K562 (cell line): ENCODE measurements around the gene B2M. TPM values are rescaled to one million over a fixed set of nuclear protein-coding genes. Genes with fewer than 3 reads are reported as not detected.
A peak's percentile ranks its signal among the peaks of the same experiment; 100 is the strongest.

Experiments
- ATAC-seq: fragments of 200-7000 bp; cut with Tn5 transposase; 3 replicates; pipeline ENCODE4 v1.9.1; 2020; ENCODE audit warnings: moderate library complexity
- BruUV-seq: library from RNA; stranded (reverse); fragments of 400-500 nt; replicated peaks from 2 replicates; lab custom pipeline; 2021; lab: Mats Ljungman, UMichigan
- CTCF ChIA-PET: fragments of 300-600 bp; formaldehyde crosslinking; extraction: SDS; loops from one replicate; lab custom pipeline; 2021; ENCODE audit warnings: low intra/inter-chr PET ratio; lab: Yijun Ruan, JAX
- POLR2A ChIA-PET: fragments of 300-600, 350-650 bp; sonication (Branson Sonifier 250); formaldehyde crosslinking; extraction: SDS; loops from one replicate; lab custom pipeline; 2021; ENCODE audit warnings: antibody characterized with exemption, inconsistent platforms; lab: Yijun Ruan, JAX
- DNase-seq, 4 experiments: peaks; one replicate each; pipeline versions ENCODE4 v3.0.0 to v3.0.0-alpha.2; 2011 to 2018; ENCODE audit warnings: low spot score in 3 of 4, mixed read lengths in 3 of 4; ENCODE audit errors: extremely low read depth in 1 of 4
- FAIRE-seq: peaks from 2 replicates; lab custom pipeline; 2011; peaks lifted over from hg19 to GRCh38; lab: Jason Lieb, UNC
- H2AFZ ChIP-seq: 2 replicates; pipeline ENCODE4 v1.6.0; 2011; ENCODE audit warnings: low read depth, low read length, control low read depth, inconsistent platforms
- H3K27ac ChIP-seq: fragments of 200-600 bp; 3 replicates; pipeline ENCODE4 v1.8.0; 2011; ENCODE audit warnings: low read depth, mild to moderate bottlenecking, control low read depth, inconsistent platforms, low read length, moderate library complexity, mixed read lengths; ENCODE audit errors: extremely low read depth
- H3K27me3 ChIP-seq, 2 experiments: fragments of 300-600 bp in 1 of 2; 2 replicates in 1 of 2; 3 replicates in 1 of 2; pipeline versions ENCODE4 v1.6.0 to v1.8.0; 2011; ENCODE audit warnings: inconsistent platforms in 2 of 2, low read length in 2 of 2, mild to moderate bottlenecking in 1 of 2, mixed read lengths in 1 of 2, moderate library complexity in 1 of 2; ENCODE audit not compliant: control insufficient read depth in 2 of 2, insufficient read depth in 2 of 2
- H3K36me3 ChIP-seq: fragments of 300-600 bp; 3 replicates; pipeline ENCODE4 v1.8.0; 2011; ENCODE audit warnings: mild to moderate bottlenecking, low read length, inconsistent platforms; ENCODE audit not compliant: control insufficient read depth, insufficient read depth
- H3K4me1 ChIP-seq, 2 experiments: fragments of 200-600 bp in 1 of 2; replicated peaks in 1 of 2; 2 replicates in 1 of 2; 3 replicates in 1 of 2; pipeline versions ENCODE4 v1.5.1 to v1.8.0; 2011; ENCODE audit warnings: inconsistent platforms in 2 of 2, low read length in 2 of 2, mild to moderate bottlenecking in 1 of 2, mixed read lengths in 1 of 2, moderate library complexity in 1 of 2; ENCODE audit not compliant: control insufficient read depth in 2 of 2, insufficient read depth in 2 of 2
- H3K4me2 ChIP-seq: 2 replicates; pipeline ENCODE4 v1.6.1; 2011; ENCODE audit warnings: low read length, control low read depth, inconsistent platforms, mixed read lengths; ENCODE audit not compliant: insufficient read depth
- H3K4me3 ChIP-seq: fragments of 200-600 bp; sonication (generic), shearing (Covaris generic); 2 replicates; pipeline ENCODE4 v1.5.1; 2016; ENCODE audit warnings: control low read depth, inconsistent platforms
- H3K79me2 ChIP-seq: fragments of 200-600 bp; 3 replicates; pipeline ENCODE4 v1.8.0; 2011; ENCODE audit warnings: low read length, inconsistent platforms; ENCODE audit not compliant: control insufficient read depth, insufficient read depth
- H3K9ac ChIP-seq, 2 experiments: 2 replicates each; pipeline versions ENCODE4 v1.6.0 to v1.6.1; 2011; ENCODE audit warnings: low read depth in 2 of 2, low read length in 2 of 2, control low read depth in 1 of 2, inconsistent platforms in 1 of 2, mild to moderate bottlenecking in 1 of 2, mixed read lengths in 1 of 2; ENCODE audit not compliant: insufficient read depth in 1 of 2
- H3K9me1 ChIP-seq: one replicate; pipeline ENCODE4 v1.6.0; 2011; ENCODE audit warnings: inconsistent platforms, mild to moderate bottlenecking, low read length, moderate library complexity; ENCODE audit not compliant: control insufficient read depth, insufficient read depth
- H3K9me3 ChIP-seq: replicated peaks from 2 replicates; pipeline ENCODE4 v1.5.1; 2011; ENCODE audit warnings: low read depth, low read length, inconsistent platforms; ENCODE audit not compliant: control insufficient read depth, insufficient read depth
- H4K20me1 ChIP-seq: replicated peaks from 2 replicates; pipeline ENCODE4 v1.6.1; 2011; ENCODE audit warnings: low read length, inconsistent platforms, mixed read lengths; ENCODE audit not compliant: control insufficient read depth, insufficient read depth
- CBFA2T2 ChIP-seq: fragments of 450-650 bp; conservative IDR thresholded peaks from 2 replicates; pipeline ENCODE4 v1.6.1; 2017; ENCODE audit warnings: mild to moderate bottlenecking
- FOXK2 ChIP-seq, 2 experiments: fragments of 450-650 bp; IDR thresholded peaks in 1 of 2; conservative IDR thresholded peaks in 1 of 2; 2 replicates each; pipeline ENCODE4 v1.6.1; 2016; ENCODE audit warnings: low read depth in 2 of 2, mild to moderate bottlenecking in 1 of 2
- HDAC6 ChIP-seq: IDR thresholded peaks from 2 replicates; pipeline ENCODE4 v1.6.1; 2012; ENCODE audit warnings: low read depth, mild to moderate bottlenecking, control low read depth, inconsistent platforms, low read length, moderate library complexity
- PHB2 ChIP-seq: fragments of 450-650 bp; IDR thresholded peaks from 2 replicates; pipeline ENCODE4 v1.6.1; 2017; ENCODE audit warnings: low read depth
- PREB ChIP-seq: sonication (generic); formaldehyde crosslinking; IDR thresholded peaks from 2 replicates; pipeline ENCODE4 v1.8.1; 2023; ENCODE audit warnings: mild to moderate bottlenecking, missing genetic modification reagents
- ZNF277 ChIP-seq: fragments of 250-450 bp; sonication (Bioruptor Pico); IDR thresholded peaks from 2 replicates; pipeline ENCODE4 v1.8.0; 2022; ENCODE audit warnings: inconsistent platforms, mild to moderate bottlenecking, moderate library complexity, borderline replicate concordance
- ZNF395 ChIP-seq: fragments of 200-800 bp; sonication (Bioruptor generic); IDR thresholded peaks from 2 replicates; pipeline ENCODE4 v1.6.1; 2017; ENCODE audit warnings: missing genetic modification characterization, missing compliant biosample characterization
- WGBS: fragments of 100-300 bp; shearing (Covaris generic); methylation state at CpG from one replicate; pipeline ENCODE4 v1.1.6; 2016; ENCODE audit warnings: low coverage, mixed read lengths; ENCODE audit not compliant: insufficient coverage; ENCODE audit errors: missing lambda C conversion rate; 5-methylcytosine and 5-hydroxymethylcytosine counted together
- in situ Hi-C: fragments of 300-500 bp; cut with MboI; formaldehyde crosslinking; loops from 4 replicates; pipeline ENCODE4 v1.15.0; 2018; ENCODE audit warnings: inconsistent platforms, mixed read lengths
- intact Hi-C: fragments of 100-400 bp; cut with micrococcal nuclease; formaldehyde crosslinking; loops from 2 replicates; pipeline ENCODE4 v1.14.2; 2022
- polyA plus RNA-seq, 8 experiments: library from polyadenylated mRNA; depleted of rRNA in 4 of 8; stranded (reverse) in 5 of 8; unstranded in 3 of 8; fragments of >200 nt; fragmentation: Nextera tagmentation in 2 of 8; fragmentation: Illumina TruSeq in 1 of 8; extraction: Ambion mirVana in 2 of 8; extraction: Trizol in 1 of 8; gene quantifications; 2 replicates each; pipeline versions ENCODE4 v1.2.1 to v1.2.3, GENCODE V29; 2011 to 2014; ENCODE audit warnings: inconsistent platforms in 1 of 8, missing spikeins in 1 of 8
- total RNA-seq, 7 experiments: library from RNA; depleted of rRNA in 6 of 7; stranded (reverse); fragments of >200 nt in 6 of 7; fragmentation: Illumina TruSeq in 2 of 7; extraction: Trizol in 2 of 7; gene quantifications; 2 replicates each; pipeline versions ENCODE4 v1.2.1 to v1.2.3, GENCODE V29; 2011 to 2021; ENCODE audit warnings: low replicate concordance in 1 of 7
- TF ChIP-seq, protein P1 (sequence below), 2 experiments: fragments of 450-650 bp; IDR thresholded peaks; 2 replicates each; pipeline ENCODE4 v1.6.1; 2018; ENCODE audit warnings: mild to moderate bottlenecking in 2 of 2, low read depth in 1 of 2; ENCODE audit not compliant: partially characterized antibody in 2 of 2

Gene B2M
- total and polyA plus RNA-seq, 9 of the 15 experiments (the other 6 are each of a cell fraction or from before 2014, with no cell fraction given), result 460 to 3,138 (median 1,032) TPM

GRCh38 chr15:44698641-44699040 lies 12.7 kb upstream of the B2M start:
- H4K20me1 ChIP-seq, result no peaks in the 10 kb centered on the region
- DNase-seq, result no peak
- WGBS, result 25% methylated on average over 2 of the region's 2 CpGs
- H3K9me3 ChIP-seq, result no peaks in the 10 kb centered on the region
- H3K36me3 ChIP-seq, result no peaks in the 10 kb centered on the region
- TF ChIP-seq, protein P1, sequence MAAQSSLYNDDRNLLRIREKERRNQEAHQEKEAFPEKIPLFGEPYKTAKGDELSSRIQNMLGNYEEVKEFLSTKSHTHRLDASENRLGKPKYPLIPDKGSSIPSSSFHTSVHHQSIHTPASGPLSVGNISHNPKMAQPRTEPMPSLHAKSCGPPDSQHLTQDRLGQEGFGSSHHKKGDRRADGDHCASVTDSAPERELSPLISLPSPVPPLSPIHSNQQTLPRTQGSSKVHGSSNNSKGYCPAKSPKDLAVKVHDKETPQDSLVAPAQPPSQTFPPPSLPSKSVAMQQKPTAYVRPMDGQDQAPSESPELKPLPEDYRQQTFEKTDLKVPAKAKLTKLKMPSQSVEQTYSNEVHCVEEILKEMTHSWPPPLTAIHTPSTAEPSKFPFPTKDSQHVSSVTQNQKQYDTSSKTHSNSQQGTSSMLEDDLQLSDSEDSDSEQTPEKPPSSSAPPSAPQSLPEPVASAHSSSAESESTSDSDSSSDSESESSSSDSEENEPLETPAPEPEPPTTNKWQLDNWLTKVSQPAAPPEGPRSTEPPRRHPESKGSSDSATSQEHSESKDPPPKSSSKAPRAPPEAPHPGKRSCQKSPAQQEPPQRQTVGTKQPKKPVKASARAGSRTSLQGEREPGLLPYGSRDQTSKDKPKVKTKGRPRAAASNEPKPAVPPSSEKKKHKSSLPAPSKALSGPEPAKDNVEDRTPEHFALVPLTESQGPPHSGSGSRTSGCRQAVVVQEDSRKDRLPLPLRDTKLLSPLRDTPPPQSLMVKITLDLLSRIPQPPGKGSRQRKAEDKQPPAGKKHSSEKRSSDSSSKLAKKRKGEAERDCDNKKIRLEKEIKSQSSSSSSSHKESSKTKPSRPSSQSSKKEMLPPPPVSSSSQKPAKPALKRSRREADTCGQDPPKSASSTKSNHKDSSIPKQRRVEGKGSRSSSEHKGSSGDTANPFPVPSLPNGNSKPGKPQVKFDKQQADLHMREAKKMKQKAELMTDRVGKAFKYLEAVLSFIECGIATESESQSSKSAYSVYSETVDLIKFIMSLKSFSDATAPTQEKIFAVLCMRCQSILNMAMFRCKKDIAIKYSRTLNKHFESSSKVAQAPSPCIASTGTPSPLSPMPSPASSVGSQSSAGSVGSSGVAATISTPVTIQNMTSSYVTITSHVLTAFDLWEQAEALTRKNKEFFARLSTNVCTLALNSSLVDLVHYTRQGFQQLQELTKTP (IDR thresholded peaks at IDR 0.05; ENCODE audit: low read depth in 1 of 2, partially characterized antibody in 2 of 2), result peak in 1 of 2 experiments; percentile 88
- TF ChIP-seq ZNF277 (no peak), PHB2 (no peak), FOXK2 (conservative IDR thresholded peaks at IDR 0.05 in 1 of 2, IDR thresholded peaks at IDR 0.05 in 1 of 2; ENCODE audit: low read depth in 2 of 2) (no peak), PREB (CRISPR knock-in tag) (no peak), ZNF395 (no peak), CBFA2T2 (no peak), HDAC6 (no peak)
- CTCF ChIA-PET, result no interaction called here
- POLR2A ChIA-PET, result interaction anchor here (0.6 to 2.7 kb wide), 2 partner anchors 12 to 38 kb away, joined by 3 to 13 read pairs; partner anchors contain the start of genes B2M, PATL2 and TRIM69
- H3K27ac ChIP-seq, result no peak overlapping the region
- H2AFZ ChIP-seq, result no peak overlapping the region
- BruUV-seq, result no TSS peak
- H3K9ac ChIP-seq, result no peak overlapping the region
- H3K4me1 ChIP-seq, result no peaks in the 10 kb centered on the region
- no peaks in the 10 kb centered on the region for H3K9me1 ChIP-seq
- no peak overlapping the region for H3K4me2 ChIP-seq
- H3K79me2 ChIP-seq, result no peaks in the 10 kb centered on the region
- intact Hi-C loops (no loop called here), in situ Hi-C loops (no loop called here)
- H3K4me3 ChIP-seq, result no peak overlapping the region
- H3K27me3 ChIP-seq, result no peaks in the 10 kb centered on the region
- ATAC-seq, result no peak
- no peak for FAIRE-seq
